NK-92 treated with Interleukin-12 subunit alpha and Interleukin-12 subunit beta, amount 100 ng/mL, for 24 hours (cell line): ENCODE results near the gene SCAI.
"Not testable (repeated sequence)": the region's sequence is repeated elsewhere in the genome, so short reads cannot be mapped to it uniquely, and the experiment has no call there.

ENCODE experiments used
- DNase-seq: peaks from one replicate; lab custom pipeline; 2025; lab: John Stamatoyannopoulos, UW

Gene SCAI

GRCh38 chr9:124947727-124948391 is 195.5 kb downstream of the SCAI start:
- no peak for DNase-seq

- DNase-seq = no peak
Measured at GRCh38 chr9:124946167-124946566, 197.2 kb downstream of the SCAI start.

- no peak for DNase-seq
Measured at GRCh38 chr9:124941679-124942561, 201.4 kb downstream of the SCAI start.

- peak; percentile 85 for DNase-seq
Measured at GRCh38 chr9:124940894-124941678, 202.2 kb downstream of the SCAI start, which contains the start of gene GOLGA1. GOLGA1 (minus strand) TSS chr9:124941083; CDS start chr9:124938711, 2,372 bp downstream.

DNA sequence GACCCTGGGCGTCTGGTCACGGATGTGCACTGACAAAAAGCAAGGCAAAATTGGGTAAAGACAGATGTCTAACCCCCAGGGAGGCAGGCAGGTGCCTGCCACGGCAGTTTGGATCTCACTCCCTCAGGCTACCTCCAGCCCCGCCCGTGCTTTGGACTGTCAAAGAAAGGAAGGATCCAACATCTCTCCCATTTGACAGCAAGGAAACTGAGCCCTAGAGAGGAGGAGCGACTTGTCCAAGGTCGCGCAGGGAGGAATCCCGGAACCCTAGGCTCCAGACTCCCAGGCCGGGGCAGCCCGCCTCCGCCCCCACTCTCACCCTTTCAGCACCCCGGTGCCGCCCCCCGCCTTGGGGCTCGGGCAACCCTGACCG is 202.8 kb downstream of the SCAI start:
- no peak for DNase-seq

- DNase-seq = no peak
Measured at GRCh38 chr9:124939944-124940343, 203.4 kb downstream of the SCAI start.

GRCh38 chr9:124934290-124934689 is 209.0 kb downstream of the SCAI start:
- DNase-seq = no peak

GRCh38 chr9:124932333-124932732 is 211.0 kb downstream of the SCAI start:
- DNase-seq = no peak

DNA sequence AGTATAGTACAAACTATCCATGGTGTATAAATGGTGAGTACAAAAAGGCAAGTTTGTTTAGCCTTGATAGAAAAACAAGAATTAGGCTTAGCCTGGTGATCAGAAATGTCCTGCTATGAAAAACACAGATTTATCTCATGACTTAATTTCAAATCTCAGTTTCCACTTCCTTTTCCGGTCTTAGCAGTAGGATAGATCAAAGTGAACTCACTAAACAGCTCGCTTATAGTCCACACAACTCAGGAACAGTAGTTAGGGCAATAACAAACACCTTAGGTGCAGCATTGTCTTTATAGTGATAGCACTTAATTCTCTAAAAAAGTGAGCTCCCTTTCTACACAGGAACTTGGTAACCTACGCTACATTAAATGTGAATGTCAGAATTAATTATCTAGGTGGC is 213.9 kb downstream of the SCAI start:
- DNase-seq = no peak

DNA sequence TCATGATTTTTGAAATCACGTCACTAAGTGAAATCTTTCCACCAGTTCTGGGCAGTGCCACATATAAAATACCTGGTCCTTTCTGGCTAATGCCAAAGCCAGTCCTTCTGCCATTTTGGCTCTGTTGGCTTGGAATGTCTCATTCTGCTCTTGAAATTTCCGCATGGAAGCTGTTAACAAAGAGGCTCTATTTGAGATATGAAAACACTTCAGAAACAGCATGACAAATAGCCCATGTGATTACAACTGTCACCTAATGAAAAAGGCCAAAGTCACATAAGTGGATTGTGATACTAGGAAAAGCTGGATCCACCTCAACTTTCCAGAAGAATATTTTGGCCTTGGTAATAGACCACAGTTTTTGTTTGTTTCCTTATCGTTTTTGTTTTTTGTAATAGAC is 215.2 kb downstream of the SCAI start:
- DNase-seq = no peak

- DNase-seq = not testable (repeated sequence)
Measured at GRCh38 chr9:124920394-124920793, 222.9 kb downstream of the SCAI start.

DNA sequence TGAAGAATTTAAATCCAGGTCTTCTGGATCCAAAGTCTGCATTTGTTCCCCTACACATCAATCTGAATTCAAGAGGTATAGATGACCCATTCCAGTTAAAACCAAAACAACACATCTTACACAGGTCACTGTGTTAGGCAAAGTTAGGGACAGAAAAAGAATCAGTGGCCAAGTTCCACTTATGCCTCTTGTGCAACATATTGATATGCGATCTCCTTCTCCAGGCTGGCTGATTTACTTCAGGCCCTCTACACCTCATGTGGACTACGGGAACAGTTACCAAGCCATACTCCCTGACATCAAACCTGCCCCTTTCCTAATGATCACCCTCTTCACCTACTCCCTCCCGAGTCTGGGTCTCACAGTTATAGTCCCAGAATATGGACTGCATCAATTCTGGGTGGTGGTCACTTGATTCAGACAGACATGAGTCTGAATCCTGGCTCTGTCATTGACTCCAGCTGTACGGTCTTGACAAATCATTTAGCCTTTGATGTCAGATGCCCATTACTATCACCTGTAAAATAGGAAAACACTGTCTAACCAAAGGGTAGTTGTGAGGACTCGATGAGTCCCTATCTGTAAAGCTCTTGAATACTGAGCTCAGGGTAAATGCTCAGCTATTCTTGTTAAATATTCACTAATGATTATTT is 228.4 kb downstream of the SCAI start:
- DNase-seq = no peak

DNA sequence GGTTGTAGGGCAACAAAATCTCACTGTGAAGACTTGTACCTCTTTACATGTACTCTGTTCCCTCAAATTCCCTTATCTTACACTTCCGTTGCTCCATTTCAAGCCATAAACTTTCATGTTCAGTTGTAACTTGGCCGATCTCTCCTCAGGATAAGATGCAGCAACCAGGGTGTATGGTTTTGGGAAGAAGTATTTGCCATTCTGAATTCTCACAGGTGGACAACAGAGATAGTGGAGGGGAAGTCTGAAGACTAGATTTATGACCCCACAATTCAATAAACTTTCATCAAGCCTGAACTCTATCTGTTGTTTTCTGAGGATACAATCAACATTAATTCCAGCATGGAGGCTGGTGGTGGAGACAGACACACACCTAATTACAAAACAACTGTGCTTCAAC is 229.9 kb downstream of the SCAI start:
- no peak for DNase-seq

GRCh38 chr9:124911766-124912165 is 231.6 kb downstream of the SCAI start:
- no peak for DNase-seq

- DNase-seq = no peak
Measured at GRCh38 chr9:124908098-124908497, 235.2 kb downstream of the SCAI start.

DNA sequence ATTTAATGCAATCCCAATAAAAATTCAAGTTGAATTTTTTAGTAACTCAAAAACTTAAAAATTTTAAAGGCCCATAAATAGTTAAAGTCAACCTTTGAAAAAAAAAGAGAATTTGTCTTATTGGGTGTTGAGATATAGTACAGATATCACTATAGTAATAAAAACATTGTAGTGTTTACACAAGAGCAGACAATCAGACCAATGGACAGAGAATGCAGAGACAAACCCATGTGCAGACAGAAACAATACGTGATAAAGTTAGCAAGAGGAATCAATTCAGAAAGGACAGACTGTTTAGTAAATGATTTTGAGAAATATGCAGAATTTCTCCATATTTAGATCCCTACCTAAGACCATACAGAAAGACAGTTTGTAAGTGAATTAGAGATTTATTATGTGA is 236.4 kb downstream of the SCAI start:
- no peak for DNase-seq

- no peak for DNase-seq
Measured at GRCh38 chr9:124899845-124900244, 243.5 kb downstream of the SCAI start.

DNA sequence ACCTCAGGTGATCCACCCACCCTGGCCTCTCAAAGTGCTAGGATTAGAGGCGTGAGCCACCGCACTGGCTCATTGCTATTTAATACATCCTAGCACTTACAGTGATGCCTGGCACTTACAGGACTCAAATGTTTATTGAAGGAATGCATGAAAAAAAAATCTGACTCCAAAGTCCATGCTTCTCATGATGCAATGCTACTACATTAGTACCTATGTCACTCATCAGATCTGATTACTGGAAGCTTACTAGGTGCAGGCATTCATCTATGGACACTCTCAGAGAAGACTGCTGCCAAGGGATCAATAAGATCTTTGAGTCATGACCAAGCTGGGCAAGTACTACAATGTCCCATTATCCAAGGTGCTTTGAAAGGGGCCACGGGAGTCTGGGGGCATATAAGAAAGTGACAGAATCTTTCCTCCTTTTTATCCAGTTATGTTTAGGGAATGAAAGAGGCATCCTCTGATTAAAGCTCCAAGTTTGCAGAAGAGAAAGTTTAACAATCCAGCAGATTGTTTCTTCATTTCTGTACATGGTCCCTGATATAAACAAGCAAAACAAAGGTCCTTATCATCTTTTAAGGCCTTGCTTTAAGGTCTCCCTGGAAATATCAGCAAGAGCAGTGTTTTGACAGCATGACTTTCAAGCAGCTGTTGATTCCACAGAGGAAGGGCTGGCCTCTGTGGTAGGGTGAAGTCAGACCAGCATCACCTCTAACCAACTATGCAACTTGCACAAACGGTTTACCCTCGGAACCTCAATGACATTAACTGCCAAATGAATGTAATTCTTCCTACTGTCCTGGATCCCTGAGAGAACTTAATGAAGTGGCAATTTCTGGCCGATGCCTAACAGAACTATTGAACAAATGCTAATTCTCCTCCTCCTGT is 245.5 kb downstream of the SCAI start:
- no peak for DNase-seq

DNA sequence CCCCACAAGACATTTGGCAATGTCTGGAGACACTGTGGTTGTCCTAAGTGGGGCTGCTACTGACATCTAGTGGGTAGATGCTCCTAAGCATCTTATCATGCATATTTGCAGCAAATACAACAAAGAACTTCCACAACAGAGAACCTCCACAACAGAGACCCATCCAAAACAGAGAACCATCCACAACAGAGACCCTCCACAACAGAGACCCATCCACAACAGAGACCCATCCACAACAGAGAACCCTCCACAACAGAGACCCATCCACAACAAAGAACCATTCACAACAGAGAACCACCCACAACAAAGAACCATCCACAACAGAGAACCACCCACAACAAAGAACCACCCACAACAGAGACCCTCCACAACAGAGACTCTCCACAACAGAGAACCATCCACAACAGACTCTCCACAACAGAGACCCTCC is 248.6 kb downstream of the SCAI start:
- no peak for DNase-seq

DNA sequence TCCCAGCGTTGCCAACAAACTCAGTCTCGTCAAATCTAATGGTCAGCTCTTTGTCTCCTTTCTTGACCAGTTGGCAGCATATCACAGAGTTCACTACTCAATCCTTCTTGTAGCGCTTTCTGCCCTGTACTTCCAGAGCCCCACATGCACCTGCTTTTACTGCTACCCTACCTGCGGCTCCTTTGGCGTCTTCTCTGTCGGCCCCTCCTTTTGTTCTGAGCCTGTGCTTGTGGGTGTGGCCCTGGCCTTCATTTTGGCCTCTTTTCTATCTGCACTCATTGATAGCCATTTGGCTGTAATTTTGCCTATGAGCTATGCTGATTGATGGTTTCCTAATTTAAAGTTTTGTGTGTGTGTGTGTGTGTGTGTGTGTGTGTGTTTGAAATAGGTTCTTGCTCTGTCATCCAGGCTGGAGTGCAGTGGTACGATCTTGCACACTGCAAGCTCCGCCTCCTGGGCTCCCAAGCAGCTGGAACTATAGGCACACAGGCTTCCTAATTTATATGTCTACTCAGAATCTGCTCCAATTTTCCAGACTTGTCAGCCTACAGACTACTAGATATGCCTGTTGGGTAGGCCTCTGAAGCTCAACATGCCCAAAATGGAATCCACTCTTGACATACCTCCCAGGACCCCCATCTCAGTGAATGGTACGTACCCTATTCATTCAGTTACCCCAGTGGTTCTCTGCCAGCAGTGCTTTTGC is 249.1 kb downstream of the SCAI start:
- DNase-seq = no peak
